ENCODE results near the gene NVL.
"Not testable (repeated sequence)": the region's sequence is repeated elsewhere in the genome, so short reads cannot be mapped to it uniquely, and the experiment has no call there.

DNA sequence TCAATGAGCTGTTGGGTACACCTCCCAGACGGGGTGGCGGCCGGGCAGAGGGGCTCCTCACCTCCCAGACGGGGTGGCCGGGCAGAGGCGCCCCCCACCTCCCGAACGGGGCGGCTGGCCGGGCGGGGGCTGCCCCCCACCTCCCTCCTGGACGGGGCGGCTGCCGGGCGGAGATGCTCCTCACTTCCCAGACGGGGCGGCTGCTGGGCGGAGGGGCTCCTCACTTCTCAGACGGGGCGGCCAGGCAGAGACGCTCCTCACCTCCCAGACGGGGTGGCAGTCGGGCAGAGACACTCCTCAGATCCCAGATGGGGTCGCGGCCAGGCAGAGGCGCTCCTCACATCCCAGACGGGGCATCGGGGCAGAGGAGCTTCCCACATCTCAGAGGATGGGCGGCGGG, 19.7 kb upstream of the NVL start:
- TF ChIP-seq, protein P1, sequence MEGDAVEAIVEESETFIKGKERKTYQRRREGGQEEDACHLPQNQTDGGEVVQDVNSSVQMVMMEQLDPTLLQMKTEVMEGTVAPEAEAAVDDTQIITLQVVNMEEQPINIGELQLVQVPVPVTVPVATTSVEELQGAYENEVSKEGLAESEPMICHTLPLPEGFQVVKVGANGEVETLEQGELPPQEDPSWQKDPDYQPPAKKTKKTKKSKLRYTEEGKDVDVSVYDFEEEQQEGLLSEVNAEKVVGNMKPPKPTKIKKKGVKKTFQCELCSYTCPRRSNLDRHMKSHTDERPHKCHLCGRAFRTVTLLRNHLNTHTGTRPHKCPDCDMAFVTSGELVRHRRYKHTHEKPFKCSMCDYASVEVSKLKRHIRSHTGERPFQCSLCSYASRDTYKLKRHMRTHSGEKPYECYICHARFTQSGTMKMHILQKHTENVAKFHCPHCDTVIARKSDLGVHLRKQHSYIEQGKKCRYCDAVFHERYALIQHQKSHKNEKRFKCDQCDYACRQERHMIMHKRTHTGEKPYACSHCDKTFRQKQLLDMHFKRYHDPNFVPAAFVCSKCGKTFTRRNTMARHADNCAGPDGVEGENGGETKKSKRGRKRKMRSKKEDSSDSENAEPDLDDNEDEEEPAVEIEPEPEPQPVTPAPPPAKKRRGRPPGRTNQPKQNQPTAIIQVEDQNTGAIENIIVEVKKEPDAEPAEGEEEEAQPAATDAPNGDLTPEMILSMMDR (IDR thresholded peaks at IDR 0.05; ENCODE audit: poor library complexity, severe bottlenecking): not testable (repeated sequence)
- TF ChIP-seq TAF1 (IDR thresholded peaks at IDR 0.05; ENCODE audit: low read depth); EZH2 (IDR thresholded peaks at IDR 0.05; ENCODE audit: borderline replicate concordance, insufficient read depth, low read length, poor library complexity, severe bottlenecking); EP300 (conservative IDR thresholded peaks at IDR 0.05; ENCODE audit: poor library complexity, severe bottlenecking); REST (IDR thresholded peaks at IDR 0.05; ENCODE audit: borderline replicate concordance); SMC3 (conservative IDR thresholded peaks at IDR 0.05; ENCODE audit: poor library complexity): not testable (repeated sequence)

Data from neural cell (in vitro differentiated cells).